NCI-H1694 (cell line): ENCODE measurements around the gene PCYT1A.
"Not testable (repeated sequence)": the region's sequence is repeated elsewhere in the genome, so short reads cannot be mapped to it uniquely, and the experiment has no call there.

Source experiments
- DNase-seq: peaks from one replicate; lab custom pipeline; 2025; lab: John Stamatoyannopoulos, UW

The PCYT1A gene

DNA sequence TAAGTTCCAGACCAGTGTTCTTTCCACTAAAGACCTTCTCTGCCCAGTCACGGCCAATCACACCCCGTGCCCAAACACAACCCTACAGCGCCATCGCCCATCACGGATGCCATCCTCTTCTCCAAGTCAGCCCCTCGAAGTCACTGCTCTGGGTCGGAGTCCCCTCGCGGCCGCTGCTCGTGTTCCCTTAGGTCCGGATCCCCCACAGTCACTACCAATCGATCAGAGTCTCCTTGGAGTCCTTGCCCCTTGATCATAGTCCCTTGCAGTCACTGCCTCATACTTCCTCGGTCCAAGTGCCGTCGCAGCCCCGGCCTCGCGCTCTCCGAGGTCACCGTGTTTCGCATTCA, 461 bp downstream of the PCYT1A start:
- DNase-seq, result no peak

DNA sequence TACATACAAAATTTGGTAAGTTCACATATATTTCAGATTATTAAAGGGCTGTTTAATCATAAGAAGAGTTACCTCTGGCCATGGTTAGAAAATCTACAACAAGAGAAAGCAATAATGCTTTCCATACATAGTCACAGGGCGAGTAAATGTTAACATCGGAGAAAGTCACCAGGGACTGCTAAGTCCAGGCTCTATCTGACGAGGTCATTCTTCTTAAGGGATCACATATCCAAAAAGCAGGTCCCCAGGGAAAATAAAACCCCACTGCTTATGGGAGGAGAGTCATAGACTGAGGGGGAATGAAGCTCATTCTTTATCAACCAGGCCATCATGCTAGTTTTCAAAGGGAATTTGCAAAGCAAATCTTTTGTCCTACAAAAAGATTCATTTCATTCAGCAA, 3.1 kb downstream of the PCYT1A start:
- DNase-seq, result no peak

DNA sequence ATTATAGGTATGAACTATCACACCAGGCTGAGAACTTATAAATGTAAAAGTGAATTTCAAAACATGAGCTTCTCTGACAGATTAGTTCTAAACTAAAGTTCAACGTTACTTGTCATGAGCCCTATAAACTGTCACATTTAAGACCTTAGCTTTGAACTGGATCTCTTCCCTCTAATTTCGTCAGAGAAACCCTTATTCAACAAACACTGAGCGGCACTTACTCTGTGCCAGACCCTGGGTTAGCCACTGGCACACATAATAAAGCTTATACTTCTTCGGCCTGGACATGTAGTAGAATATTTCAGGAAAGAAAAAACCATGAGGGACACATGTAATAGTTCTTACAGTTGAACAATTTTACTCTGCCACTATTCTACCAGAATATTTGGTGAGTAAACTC, 5.6 kb downstream of the PCYT1A start:
- no peak for DNase-seq

DNA sequence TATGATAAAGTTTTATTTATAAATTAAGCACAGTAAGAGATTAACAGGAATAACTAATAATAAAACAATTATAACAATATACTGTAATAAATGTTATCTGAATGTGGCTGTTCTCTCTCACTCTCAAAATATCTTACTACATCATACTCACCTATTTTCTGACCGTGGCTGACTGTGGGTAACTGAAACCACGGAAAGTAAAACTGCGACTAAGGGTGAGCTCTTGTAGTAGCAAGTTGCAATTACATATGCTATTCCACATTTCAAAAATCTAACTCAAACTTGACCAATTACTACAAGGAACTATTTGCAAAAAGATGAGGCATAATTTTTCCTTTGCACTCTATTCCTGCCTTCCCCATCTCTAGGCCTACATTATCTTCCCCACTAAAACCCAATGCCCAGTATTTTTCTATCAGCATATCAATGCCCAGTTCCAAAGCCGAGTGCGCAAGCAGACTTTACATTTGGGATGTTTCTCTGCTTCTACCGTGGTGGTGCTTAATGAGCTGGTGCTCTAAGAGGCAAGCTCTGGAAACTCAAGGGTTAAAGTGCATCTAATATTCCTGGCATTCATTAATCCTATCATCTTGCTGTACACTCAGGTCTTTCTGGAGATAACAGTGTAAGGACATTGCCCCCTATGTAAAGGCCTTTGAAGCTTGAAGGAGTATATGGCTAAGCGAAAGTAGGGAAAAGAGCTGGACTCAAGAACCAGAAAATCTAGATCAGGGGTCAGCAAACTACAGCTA, 6.7 kb downstream of the PCYT1A start:
- no peak for DNase-seq

DNA sequence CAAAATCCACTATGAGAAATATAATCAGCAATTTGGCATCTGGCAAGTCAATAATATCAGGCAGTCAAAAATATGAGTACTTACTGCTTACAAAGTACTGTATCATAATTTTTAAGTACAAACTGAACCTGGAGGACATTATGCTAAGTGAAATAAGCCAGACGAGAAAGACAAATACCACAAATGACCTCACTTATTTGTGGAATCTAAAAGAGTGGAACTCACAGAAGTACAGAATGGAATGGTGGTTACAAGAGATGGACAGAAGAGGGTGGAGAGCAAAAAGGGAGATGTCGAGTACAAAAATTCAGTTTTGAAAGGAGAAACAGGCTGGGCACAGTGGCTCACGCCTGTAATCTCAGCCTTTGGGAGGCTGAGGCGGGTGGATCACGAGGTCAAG, 12.4 kb downstream of the PCYT1A start:
- DNase-seq, result no peak

DNA sequence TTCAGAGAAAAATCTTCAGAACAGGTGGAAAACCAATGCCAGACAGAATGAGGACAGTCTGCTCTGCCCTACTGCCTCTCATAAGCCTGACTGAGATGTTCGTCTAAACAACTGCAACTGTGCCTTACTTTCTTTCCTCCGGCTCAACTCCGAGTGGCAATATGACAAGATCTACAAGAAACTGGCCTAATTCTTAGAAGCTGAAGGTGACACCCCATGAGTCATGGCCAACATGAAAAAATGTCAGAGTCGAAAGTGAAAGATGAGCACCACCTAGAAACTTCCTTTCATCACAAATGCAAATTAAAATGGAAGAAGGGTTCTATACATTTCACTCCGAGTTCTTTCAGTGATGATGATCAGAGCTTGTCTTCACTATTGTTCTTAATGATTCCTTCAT, 12.9 kb downstream of the PCYT1A start:
- no peak for DNase-seq

DNA sequence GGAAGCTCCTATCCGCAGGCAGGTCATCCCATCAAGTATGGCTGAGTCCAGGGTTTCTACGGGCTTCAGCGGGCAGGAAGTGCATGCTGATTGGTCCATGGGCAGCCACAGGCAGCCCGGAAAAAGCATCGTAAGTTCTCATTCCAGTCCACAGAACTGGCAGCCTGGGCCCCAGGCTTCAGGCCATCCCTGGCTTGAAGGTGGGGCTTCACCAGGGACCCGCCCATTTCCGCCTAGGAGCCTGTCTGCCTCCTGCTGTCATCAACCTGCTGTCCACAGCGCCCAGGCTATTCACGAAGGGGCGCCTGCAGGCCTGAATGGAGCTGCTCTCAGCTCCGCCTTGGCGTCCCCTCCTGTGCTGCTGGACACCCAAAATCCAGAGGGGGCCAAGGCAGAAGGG, 13.9 kb downstream of the PCYT1A start:
- no peak for DNase-seq

DNA sequence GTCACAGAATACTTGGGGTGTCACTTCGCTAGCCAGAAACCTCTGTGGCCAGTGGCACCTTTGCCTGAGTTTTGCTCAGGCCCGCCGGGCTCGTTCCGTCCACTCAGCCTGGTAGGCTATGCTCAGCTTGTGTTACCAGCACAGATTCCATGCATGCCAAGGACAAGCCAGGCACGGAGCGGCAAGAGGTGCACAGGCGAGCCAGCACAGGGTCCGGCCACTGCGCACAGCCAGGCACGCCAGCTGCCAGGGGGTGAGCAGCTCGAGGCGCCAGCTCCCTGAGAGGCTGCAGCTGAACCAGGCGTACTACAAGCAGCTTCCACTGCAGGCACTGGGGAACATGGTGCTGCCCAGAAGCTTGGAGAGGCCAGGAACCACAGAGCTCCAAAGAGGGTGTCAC, 14.7 kb downstream of the PCYT1A start:
- DNase-seq, result no peak

DNA sequence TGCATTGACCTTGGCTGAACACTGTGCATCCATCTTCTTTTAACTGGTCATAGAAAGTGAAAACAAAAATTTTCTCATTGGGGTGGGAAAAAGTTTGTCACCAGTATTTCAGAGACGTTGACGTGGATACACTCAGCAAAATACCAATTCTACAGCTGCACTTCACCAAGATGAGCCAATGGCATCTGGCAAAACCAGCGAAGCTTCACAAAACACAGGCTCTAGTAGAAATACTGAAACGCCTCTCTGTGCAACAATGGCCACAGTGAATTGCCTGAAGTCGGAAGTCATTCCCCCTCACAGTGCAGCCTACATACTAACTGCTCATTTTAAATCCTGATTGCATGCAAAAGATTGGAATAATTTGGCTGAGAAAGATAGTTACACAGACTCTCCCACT, 17.0 kb downstream of the PCYT1A start:
- DNase-seq, result no peak

DNA sequence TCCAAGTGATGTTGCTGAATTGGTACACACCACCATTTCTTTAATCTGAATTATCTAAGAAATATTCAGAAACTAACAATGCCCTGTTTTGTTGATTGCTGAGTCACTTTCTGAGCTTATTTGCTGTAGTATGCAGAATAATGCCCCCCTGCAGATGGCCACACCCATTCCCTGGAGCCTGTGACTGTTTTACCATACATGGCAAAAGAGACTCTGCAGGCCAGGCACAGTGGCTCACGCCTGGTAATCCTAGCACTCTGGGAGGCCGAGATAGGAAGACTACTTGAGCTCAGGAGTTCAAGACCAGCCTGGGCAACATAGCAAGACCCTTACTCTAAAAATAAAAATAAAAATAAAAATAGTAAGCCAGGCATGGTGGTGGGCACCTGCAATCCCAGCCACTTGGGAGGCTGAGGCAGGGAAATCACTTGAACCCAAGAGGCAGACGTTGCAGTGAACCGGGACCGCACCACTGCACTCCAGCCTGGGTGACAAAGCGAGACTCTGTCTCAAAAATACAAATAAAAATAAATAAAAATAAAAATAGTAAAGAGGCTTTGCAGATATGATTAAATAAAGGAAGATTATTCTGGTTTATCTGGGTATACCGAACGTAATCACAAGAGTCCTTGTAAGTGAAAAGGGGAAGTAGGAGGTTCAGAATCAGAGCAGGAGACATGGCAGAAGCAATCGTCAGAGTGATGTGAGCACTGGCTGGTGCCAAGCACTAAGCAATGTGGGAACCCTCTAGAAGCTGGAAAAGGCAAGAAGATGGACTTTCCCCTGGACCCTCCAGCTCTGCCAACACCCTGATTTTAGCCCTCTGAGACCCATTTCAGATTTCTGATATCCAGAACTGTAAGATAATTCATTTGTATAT, 19.0 kb downstream of the PCYT1A start:
- no peak for DNase-seq

DNA sequence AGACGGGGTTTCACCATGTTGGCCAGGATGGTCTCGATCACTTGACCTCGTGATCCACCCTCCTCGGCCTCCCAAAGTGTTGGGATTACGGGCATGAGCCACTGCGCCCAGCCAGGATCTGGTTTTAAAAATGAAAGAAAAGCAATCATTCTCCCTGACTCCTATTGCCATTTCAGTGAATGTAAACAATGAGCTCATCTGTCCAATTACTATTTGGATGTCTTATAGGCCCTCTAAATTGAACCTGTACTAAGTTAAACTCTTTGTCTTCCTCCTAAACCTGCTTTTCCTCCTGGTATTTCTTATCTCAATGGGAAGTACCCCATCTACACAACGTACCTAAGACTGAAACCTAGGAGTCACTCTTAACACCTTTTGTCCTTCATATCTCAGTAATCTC, 23.7 kb downstream of the PCYT1A start:
- DNase-seq, result no peak

DNA sequence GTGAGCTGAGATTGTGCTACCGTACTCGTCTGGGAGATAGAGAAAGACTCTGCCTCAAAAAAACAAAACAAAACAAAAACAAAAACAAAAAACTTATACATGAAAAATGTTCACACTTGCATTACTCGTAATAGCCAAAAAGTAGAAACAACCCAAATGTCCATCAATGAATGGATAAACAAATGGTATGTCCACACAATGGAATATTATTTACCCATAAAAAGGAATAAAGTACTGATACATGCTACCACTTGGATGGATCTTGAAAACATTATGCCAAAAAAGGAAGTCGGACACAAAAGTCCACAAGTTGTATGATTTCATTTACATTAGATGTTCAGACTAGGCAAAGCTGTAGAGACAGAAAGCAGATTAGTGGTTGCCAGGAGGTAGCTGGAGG, 26.7 kb downstream of the PCYT1A start:
- no peak for DNase-seq

DNA sequence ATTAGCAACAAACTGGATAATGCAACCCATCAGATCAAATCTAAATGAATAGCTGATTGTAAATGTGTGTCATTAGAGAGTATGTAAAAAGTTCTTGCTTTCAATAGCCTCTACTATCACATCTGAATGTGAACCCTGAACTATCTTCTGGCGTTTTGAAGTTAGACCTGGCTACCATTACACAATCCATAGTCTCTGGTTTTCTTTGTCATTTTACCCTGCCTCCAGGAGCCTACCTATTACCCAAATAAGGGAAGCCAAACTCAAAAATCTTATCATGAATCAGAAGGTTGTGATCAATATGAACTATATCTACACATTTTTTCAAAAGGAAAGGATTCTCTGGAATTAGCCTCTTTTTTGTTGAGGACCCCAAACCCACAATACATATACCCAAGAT, 31.8 kb downstream of the PCYT1A start:
- no peak for DNase-seq

DNA sequence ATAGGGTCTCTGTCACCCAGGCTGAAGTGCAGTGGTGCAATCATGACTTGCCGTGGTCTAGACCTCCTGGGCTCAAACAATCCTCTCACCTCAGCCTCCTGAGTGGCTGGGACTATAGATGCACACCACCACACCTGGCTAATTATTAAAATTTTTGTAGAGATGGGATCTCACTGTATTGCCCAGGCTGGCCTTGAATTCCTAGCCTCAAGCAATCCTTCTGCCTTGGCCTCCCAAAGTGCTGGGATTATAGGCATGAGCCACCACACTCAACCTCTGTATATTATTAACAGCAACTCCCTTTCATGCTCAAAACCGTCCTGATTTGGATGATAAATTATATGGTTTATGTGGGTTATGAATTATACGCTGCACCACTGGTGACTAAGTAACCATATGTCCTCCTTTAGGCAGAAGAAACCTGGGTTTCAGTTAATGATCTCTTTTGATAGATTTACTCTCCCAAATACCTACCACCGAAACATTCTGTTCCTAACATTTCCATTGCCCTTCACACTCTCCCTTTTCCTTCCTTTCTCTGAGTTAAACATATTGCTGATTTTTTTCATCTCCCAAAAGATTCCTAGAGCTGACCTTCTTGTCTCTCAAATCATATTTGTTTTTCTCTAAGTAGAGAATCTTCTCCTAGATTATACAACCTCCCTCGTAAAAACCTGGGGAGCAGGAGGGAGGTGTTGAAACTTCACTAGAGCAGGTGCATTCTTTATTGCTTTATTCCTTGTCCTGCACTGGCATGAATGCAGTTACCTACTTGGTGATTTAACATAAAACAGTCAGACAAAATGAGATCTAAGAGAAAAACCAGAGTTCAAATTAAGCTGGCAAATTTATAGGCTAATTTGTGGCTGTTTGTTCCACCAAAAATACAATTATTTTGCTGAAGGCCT, 32.9 kb downstream of the PCYT1A start:
- DNase-seq, result no peak

DNA sequence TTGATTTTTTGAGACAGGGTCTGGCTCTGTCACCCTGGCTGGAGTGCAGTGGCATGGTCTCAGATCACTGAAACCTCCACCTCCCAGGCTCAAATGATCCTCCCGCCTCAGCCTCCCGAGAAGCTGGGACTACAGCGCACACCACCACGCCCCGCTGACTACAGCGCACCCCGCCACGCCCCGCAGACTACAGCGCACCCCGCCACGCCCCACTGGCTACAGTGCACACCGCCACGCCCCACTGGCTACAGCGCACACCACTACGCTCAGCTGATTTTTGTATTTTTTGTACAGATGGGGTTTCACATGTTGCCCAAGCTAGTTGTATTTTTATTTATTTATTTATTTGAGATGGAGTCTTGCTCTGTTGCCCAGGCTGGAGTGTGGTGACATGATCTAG, 35.6 kb downstream of the PCYT1A start:
- no peak for DNase-seq

DNA sequence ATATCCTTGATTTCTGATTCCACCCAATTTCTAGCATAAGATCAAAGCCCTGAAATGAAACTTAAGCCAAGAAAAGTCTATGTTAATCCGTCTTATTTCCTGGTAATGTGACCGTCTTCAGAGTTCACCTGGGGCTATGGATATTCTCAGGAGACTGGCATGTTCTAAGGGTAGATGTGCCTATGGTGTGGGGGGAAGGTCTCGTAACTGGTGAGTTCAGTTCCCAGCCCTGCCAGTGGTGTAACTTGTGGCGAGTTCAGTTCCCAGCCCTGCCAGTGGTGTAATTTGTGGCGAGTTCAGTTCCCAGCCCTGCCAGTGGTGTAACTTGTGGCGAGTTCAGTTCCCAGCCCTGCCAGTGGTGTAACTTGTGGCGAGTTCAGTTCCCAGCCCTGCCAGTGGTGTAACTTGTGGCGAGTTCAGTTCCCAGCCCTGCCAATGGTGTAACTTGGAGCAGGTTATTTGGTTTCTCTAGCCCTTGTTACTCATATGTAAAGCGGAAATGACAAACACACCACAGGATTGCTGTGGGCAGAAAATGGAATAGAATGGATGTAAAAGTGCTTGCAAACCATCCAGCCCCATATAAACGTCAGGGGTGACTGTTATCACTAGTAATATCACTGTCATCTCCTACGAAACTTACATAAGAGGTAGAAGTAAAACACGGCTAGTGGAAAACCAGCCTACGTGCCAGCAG, 40.8 kb downstream of the PCYT1A start:
- DNase-seq, result no peak

DNA sequence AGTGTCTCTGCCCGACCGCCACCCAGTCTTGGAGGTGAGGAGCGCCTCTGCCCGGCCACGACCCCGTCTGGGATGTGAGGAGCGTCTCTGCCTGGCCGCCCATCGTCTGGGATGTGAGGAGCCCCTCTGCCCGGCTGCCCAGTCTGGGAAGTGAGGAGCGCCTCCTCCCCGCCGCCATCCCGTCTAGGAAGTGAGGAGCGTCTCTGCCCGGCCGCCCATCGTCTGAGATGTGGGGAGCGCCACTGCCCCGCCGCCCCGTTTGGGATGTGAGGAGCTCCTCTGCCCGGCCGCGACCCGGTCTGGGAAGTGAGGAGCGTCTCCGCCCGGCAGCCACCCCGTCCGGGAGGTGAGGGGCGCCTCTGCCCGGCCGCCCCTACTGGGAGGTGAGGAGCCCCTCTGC, 43.4 kb downstream of the PCYT1A start:
- DNase-seq, result not testable (repeated sequence)

DNA sequence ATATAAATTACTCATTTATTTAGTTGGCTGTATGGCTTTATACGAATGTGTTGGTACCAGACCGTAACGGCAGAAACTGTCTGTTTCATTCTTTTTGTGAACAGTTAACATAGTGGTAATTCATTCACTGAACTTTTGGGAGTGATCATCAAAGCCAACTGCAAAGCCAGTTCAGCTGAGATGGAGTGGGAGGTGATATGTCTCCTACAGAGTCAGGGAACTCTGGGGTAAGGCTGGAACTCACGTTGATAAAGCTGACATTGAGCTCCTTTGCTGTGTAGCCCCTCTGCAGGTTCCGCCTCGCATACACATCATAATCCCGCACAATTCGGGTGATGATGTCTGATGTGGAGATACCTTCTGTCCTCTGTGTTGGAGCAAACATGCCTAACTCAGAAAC, 45.8 kb downstream of the PCYT1A start:
- DNase-seq, result no peak

DNA sequence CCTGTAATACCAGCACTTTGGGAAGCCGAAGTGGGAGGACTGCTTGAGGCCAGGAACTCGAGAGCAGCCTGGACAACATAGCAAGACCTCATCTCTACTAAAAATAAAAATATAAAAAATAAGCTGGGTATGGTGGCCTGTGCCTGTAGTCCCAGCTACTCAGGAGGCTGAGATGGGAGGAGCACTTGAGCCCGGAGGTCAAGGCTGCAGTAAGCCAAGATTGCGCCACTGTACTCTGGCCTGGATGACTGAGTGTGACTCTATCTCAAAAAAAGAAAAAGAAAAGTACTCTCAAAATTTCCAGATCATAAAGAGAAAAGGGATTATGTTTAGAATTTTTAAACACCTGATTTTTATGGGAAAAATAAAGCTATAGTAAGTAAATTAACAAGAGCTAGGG, 47.1 kb downstream of the PCYT1A start:
- no peak for DNase-seq

DNA sequence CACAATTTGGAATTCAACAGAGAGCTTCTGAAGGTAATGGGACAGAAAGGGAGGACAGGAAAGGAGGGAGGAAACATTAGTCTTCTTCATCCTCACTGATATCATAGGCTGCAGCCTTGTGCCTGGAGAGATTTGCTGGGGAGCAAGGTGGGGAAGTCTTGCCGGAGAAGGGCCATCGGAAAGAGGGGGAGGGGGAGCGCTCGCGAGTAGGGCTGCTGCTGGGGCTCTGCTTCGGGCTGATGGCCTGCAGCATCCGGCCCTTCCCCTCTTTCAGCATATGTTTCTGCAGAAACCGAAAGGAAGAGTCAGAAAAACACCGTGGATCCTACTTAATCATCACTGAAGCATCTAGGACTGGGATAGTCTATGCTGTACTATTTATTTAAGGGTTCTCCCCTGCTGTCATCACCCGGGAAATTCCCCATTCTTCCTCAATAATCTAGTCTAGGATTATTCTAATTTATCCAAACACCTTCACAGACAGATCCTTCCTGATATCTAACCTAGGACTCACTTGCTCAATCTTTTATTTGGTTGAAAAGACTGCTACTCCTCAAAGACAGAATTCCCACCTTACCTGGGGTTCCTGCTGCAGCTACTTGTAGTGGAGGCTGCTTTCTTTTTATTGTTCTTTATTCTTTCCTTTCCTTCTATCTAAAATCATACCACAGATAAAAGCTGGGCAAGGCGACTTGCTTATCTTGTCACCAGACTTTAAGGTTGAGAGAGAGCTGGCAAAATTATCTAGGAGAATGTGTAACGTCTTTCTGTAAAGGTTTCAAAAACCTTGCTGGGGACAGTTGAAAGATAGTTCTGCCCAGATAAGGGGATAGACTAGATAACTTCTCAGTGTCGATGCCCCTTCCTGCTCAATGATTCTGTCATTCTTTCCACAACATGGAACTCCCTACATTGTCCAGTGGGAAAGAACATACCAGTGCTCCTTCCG, 48.6 kb downstream of the PCYT1A start:
- no peak for DNase-seq

DNA sequence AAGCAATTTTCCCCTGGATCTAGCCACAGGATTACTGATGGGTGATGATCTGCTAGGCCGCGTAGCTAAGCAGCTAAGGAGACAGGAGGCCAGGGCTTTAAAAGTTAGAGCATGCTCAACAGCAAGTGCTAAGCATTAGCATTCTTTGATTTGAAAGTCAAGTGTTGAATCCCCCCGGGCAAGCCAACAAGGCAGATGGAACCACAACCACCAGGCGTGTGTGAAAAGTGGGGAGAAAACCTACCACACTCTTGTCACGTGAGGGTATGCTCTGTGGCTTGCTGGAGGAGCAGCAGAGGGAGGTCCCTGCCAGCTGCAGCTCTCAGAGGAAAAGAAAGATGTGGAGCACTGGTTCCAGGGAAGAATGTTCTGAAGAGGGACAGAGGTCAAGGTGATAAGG, 50.3 kb downstream of the PCYT1A start:
- no peak for DNase-seq
